ENCODE data around the gene SMYD3. TPM values are rescaled to one million over a fixed set of nuclear protein-coding genes. Genes with fewer than 3 reads are reported as not detected.

SMYD3 gene
- total and polyA plus RNA-seq, 10 of the 15 experiments (the other 5 are each of a cell fraction or from before 2014, with no cell fraction given) = 18.3 to 54.0 (median 24.8) TPM

GRCh38 chr1:245807306-245807705, 699.8 kb downstream of the SMYD3 start:
- Histone ChIP-seq H3K27ac (ENCODE audit: control insufficient read depth, insufficient read depth) (peak overlapping the region; percentile 41), H3K27me3 (replicated peaks in 1 of 2; ENCODE audit: control insufficient read depth in 2 of 2, insufficient read depth in 2 of 2, low read length in 1 of 2) (no peaks in the 10 kb centered on the region), H3K79me2 (ENCODE audit: control insufficient read depth, insufficient read depth, low read length) (no peaks in the 10 kb centered on the region), H2AFZ (ENCODE audit: control insufficient read depth, low read depth, low read length) (peak overlapping the region; percentile 29), H3K9ac (ENCODE audit: control insufficient read depth, insufficient read depth, low read length) (peak overlapping the region; percentile 5; the same call in 1 of the 2 replicates), H4K20me1 (ENCODE audit: control insufficient read depth, insufficient read depth) (no peaks in the 10 kb centered on the region), H3K36me3 (ENCODE audit: control insufficient read depth in 2 of 2, insufficient read depth in 2 of 2, low read length in 1 of 2) (no peaks in the 10 kb centered on the region), H3K4me1 (ENCODE audit: control insufficient read depth, insufficient read depth, low read length) (peaks cover 45% of the 10 kb centered on the region), H3K4me2 (ENCODE audit: control insufficient read depth, insufficient read depth) (peak overlapping the region; percentile 68), H3K9me3 (replicated peaks; ENCODE audit: control insufficient read depth, insufficient read depth, low read length) (no peaks in the 10 kb centered on the region), H3K4me3 (peak overlapping the region; percentile 37; the same call in 1 of the 2 replicates)
- in situ Hi-C loops (cut with MboI) = no loop called here
- DNase-seq (ENCODE audit: low read depth, low spot score) (peak; percentile 80), ATAC-seq (peak; percentile 91), FAIRE-seq (peak; percentile 84)
- ChIA-PET POLR2A (interaction anchor here (0.6 kb wide), 2 partner anchors 88 to 396 kb away, joined by 4 read pairs; no protein-coding TSS in a partner anchor), RAD21 (ENCODE audit: unreplicated experiment) (interaction anchor here (0.7 to 1.3 kb wide), 3 partner anchors 8 to 218 kb away, joined by 3 to 4 read pairs (median 3); no protein-coding TSS in a partner anchor), CTCF (interaction anchor here (0.7 to 1.1 kb wide), 3 partner anchors 10 to 82 kb away, joined by 3 to 7 read pairs (median 3); no protein-coding TSS in a partner anchor), SMC1A (ENCODE audit: uncharacterized antibody, unreplicated experiment) (interaction anchor here (0.6 to 1.0 kb wide), 3 partner anchors 12 to 89 kb away, joined by 3 to 4 read pairs (median 3); no protein-coding TSS in a partner anchor)
- intact Hi-C loops (cut with micrococcal nuclease; ENCODE audit: unreplicated experiment) = loop anchor here (5.0 to 10.0 kb wide), 2 partner anchors 63 to 195 kb away; no protein-coding TSS in a partner anchor
- no TSS peak for BruUV-seq (replicated peaks)
- WGBS (ENCODE audit: insufficient coverage, insufficient replicate concordance, low lambda C conversion rate, missing lambda C conversion rate) = under 1% methylated on average over 10 of the region's 10 CpGs
- no peak for TF ChIP-seq TBL1XR1 (IDR thresholded peaks at IDR 0.05; ENCODE audit: low read depth, low read length)
- TF ChIP-seq BCL11A (IDR thresholded peaks at IDR 0.05; ENCODE audit: low read depth, low read length) = no peak
- no peak for TF ChIP-seq RAD21 (IDR thresholded peaks at IDR 0.05; ENCODE audit: insufficient read depth, low read depth, low read length)
- peak; percentile 64 for TF ChIP-seq ATF7 (IDR thresholded peaks at IDR 0.05; ENCODE audit: low read depth)
- TF ChIP-seq CBFB (IDR thresholded peaks at IDR 0.05; ENCODE audit: low read depth) = no peak; the same call in 1 of the 2 replicates
- TF ChIP-seq ZNF24 (IDR thresholded peaks at IDR 0.05) = peak; percentile 28; the same call in 1 of the 2 replicates
- no peak for TF ChIP-seq MAX (IDR thresholded peaks at IDR 0.05; ENCODE audit: low read depth, low read length)
- no peak for TF ChIP-seq ZBTB40 (IDR thresholded peaks at IDR 0.05; ENCODE audit: borderline replicate concordance)
- TF ChIP-seq IRF4 (IDR thresholded peaks at IDR 0.05; ENCODE audit: low read depth, low read length) = peak; percentile 63; the same call in 1 of the 2 replicates
- TF ChIP-seq MXI1 (IDR thresholded peaks at IDR 0.05; ENCODE audit: low read depth, low read length) = no peak
- TF ChIP-seq BACH1 (IDR thresholded peaks at IDR 0.05; ENCODE audit: borderline replicate concordance) = no peak
- no peak for TF ChIP-seq BCL3 (IDR thresholded peaks at IDR 0.05; ENCODE audit: borderline replicate concordance, insufficient read depth, low read depth, low read length, poor library complexity, severe bottlenecking)
- TF ChIP-seq POU2F2 (IDR thresholded peaks at IDR 0.05; ENCODE audit: borderline replicate concordance, low read depth, low read length) = peak; percentile 46; the same call in 1 of the 3 replicates
- TF ChIP-seq RFX5 (IDR thresholded peaks at IDR 0.05; ENCODE audit: low read depth, low read length) = no peak
- TF ChIP-seq SRF (IDR thresholded peaks at IDR 0.05; ENCODE audit: low read depth in 2 of 2, low read length in 2 of 2) = no peak
- peak; percentile 58; the same call in 1 of the 2 replicates for TF ChIP-seq RELB (IDR thresholded peaks at IDR 0.05; ENCODE audit: low read depth)
